ENCODE results near the gene ATP5F1E. TPM values are rescaled to one million over a fixed set of nuclear protein-coding genes. Genes with fewer than 3 reads are reported as not detected.
A peak's percentile ranks its signal among the peaks of the same experiment; 100 is the strongest.

Gene ATP5F1E
- total and polyA plus RNA-seq, 10 of the 15 experiments (the other 5 are each of a cell fraction or from before 2014, with no cell fraction given), result 49.0 to 407 (median 117) TPM

- SMC1A ChIA-PET (ENCODE audit: uncharacterized antibody, unreplicated experiment), result no interaction called here
- no peak overlapping the region for H3K4me2 ChIP-seq (ENCODE audit: control insufficient read depth, insufficient read depth)
- in situ Hi-C loops (cut with MboI) (no loop called here), intact Hi-C loops (cut with micrococcal nuclease; ENCODE audit: unreplicated experiment) (no loop called here)
- BruUV-seq (replicated peaks), result no TSS peak
- no peaks in the 10 kb centered on the region for H3K9me3 ChIP-seq (replicated peaks; ENCODE audit: control insufficient read depth, insufficient read depth, low read length)
- H3K36me3 ChIP-seq (ENCODE audit: control insufficient read depth in 2 of 2, insufficient read depth in 2 of 2, low read length in 1 of 2), result peaks cover 47 to 57% of the 10 kb centered on the region in 2 experiments
- no peak overlapping the region for H3K9ac ChIP-seq (ENCODE audit: control insufficient read depth, insufficient read depth, low read length)
- CTCF ChIA-PET, result no interaction called here
- RAD21 ChIA-PET (ENCODE audit: unreplicated experiment), result interaction anchor here (1.6 to 1.8 kb wide), 2 partner anchors 15 to 90 kb away, joined by 4 to 5 read pairs; partner anchors contain the start of gene NELFCD
- FAIRE-seq (no peak), DNase-seq (ENCODE audit: low read depth, low spot score) (no peak), ATAC-seq (no peak)
- H3K27ac ChIP-seq (ENCODE audit: control insufficient read depth, insufficient read depth), result no peak overlapping the region
- H4K20me1 ChIP-seq (ENCODE audit: control insufficient read depth, insufficient read depth), result peaks cover 3% of the 10 kb centered on the region
- no peaks in the 10 kb centered on the region for H3K27me3 ChIP-seq (replicated peaks in 1 of 2; ENCODE audit: control insufficient read depth in 2 of 2, insufficient read depth in 2 of 2, low read length in 1 of 2)
- TF ChIP-seq MAX (IDR thresholded peaks at IDR 0.05; ENCODE audit: low read depth, low read length) (no peak), POLR2A (IDR thresholded peaks at IDR 0.05; ENCODE audit: low read depth, low read length) (peak; percentile 54; the same call in 1 of the 2 replicates)
- H3K4me3 ChIP-seq, result no peak overlapping the region
- POLR2A ChIA-PET, result interaction anchor here (0.7 kb wide), 1 partner anchor 25 kb away, joined by 3 read pairs; no protein-coding TSS in a partner anchor
- peaks cover 14% of the 10 kb centered on the region for H3K4me1 ChIP-seq (ENCODE audit: control insufficient read depth, insufficient read depth, low read length)
- H2AFZ ChIP-seq (ENCODE audit: control insufficient read depth, low read depth, low read length), result no peak overlapping the region
- H3K79me2 ChIP-seq (ENCODE audit: control insufficient read depth, insufficient read depth, low read length), result peaks cover 5% of the 10 kb centered on the region
- WGBS (ENCODE audit: insufficient coverage, insufficient replicate concordance, low lambda C conversion rate, missing lambda C conversion rate), result 97% methylated on average over 24 of the region's 24 CpGs
These were observed 34.9 kb downstream of the ATP5F1E start for GRCh38 chr20:58997141-58997770.

DNA sequence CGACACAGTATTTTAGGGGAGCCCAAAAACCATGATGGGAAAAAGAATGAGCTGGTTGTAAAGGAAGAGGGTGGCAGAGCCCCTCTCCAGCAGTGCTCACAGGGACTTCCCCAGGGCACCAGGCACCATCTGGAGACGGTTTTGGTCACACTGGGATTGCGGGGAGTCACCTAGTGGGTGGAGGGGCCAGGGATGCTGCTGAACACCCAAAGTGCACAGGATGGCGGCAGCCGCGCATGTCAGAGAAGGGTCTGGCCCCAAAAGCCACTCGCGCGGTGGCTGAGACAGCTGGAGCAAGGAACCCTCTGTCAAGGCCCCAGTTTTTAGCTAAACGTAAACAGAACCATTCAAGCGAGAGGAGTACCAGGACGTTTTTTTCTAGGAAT is 35.9 kb downstream of the ATP5F1E start:
- FAIRE-seq, result no peak
- H3K4me1 ChIP-seq (ENCODE audit: control insufficient read depth, insufficient read depth, low read length), result peaks cover 14% of the 10 kb centered on the region
- BruUV-seq (replicated peaks), result no TSS peak
- H4K20me1 ChIP-seq (ENCODE audit: control insufficient read depth, insufficient read depth), result peaks cover 3% of the 10 kb centered on the region
- SMC1A ChIA-PET (ENCODE audit: uncharacterized antibody, unreplicated experiment), result no interaction called here
- no peak for ATAC-seq
- no peak for DNase-seq (ENCODE audit: low read depth, low spot score)
- no peaks in the 10 kb centered on the region; the same call in 1 of the 2 replicates for H3K79me2 ChIP-seq (ENCODE audit: control insufficient read depth, insufficient read depth, low read length)
- H3K9me3 ChIP-seq (replicated peaks; ENCODE audit: control insufficient read depth, insufficient read depth, low read length), result no peaks in the 10 kb centered on the region
- no peak for TF ChIP-seq TCF7 (IDR thresholded peaks at IDR 0.05; ENCODE audit: borderline replicate concordance)
- peak; percentile 56; the same call in 1 of the 2 replicates for TF ChIP-seq POLR2AphosphoS5 (IDR thresholded peaks at IDR 0.05; ENCODE audit: low read length)
- no peak for TF ChIP-seq SRF (IDR thresholded peaks at IDR 0.05; ENCODE audit: low read depth in 2 of 2, low read length in 2 of 2)
- no peak for TF ChIP-seq REST (IDR thresholded peaks at IDR 0.05; ENCODE audit: low read depth, low read length)
- no peak for TF ChIP-seq CBX5 (IDR thresholded peaks at IDR 0.05; ENCODE audit: low read depth)
- no peak for TF ChIP-seq IKZF2 (IDR thresholded peaks at IDR 0.05)
- no peak for TF ChIP-seq RB1 (IDR thresholded peaks at IDR 0.05; ENCODE audit: borderline replicate concordance)
- TF ChIP-seq ZNF207 (IDR thresholded peaks at IDR 0.05; ENCODE audit: borderline replicate concordance), result no peak
- TF ChIP-seq ETV6 (conservative IDR thresholded peaks at IDR 0.05 in 1 of 2, IDR thresholded peaks at IDR 0.05 in 1 of 2; ENCODE audit: borderline replicate concordance in 1 of 2, low read depth in 1 of 2), result no peak
- TF ChIP-seq POLR2A (IDR thresholded peaks at IDR 0.05; ENCODE audit: low read depth, low read length), result peak; percentile 54
- H3K36me3 ChIP-seq (ENCODE audit: control insufficient read depth in 2 of 2, insufficient read depth in 2 of 2, low read length in 1 of 2), result peaks cover 41 to 55% of the 10 kb centered on the region in 2 experiments
- H2AFZ ChIP-seq (ENCODE audit: control insufficient read depth, low read depth, low read length), result no peak overlapping the region
- RAD21 ChIA-PET (ENCODE audit: unreplicated experiment), result interaction anchor here (1.8 kb wide), 1 partner anchor 14 kb away, joined by 5 read pairs; the partner anchor contains the start of gene NELFCD
- 89% methylated on average over 12 of the region's 12 CpGs for WGBS (ENCODE audit: insufficient coverage, insufficient replicate concordance, low lambda C conversion rate, missing lambda C conversion rate)
- intact Hi-C loops (cut with micrococcal nuclease; ENCODE audit: unreplicated experiment) (no loop called here), in situ Hi-C loops (cut with MboI) (no loop called here)
- no peak overlapping the region for H3K9ac ChIP-seq (ENCODE audit: control insufficient read depth, insufficient read depth, low read length)
- H3K27ac ChIP-seq (ENCODE audit: control insufficient read depth, insufficient read depth), result no peak overlapping the region
- no peaks in the 10 kb centered on the region for H3K27me3 ChIP-seq (replicated peaks in 1 of 2; ENCODE audit: control insufficient read depth in 2 of 2, insufficient read depth in 2 of 2, low read length in 1 of 2)
- H3K4me2 ChIP-seq (ENCODE audit: control insufficient read depth, insufficient read depth), result no peak overlapping the region
- POLR2A ChIA-PET, result interaction anchor here (0.9 to 1.0 kb wide), 2 partner anchors 12 to 17 kb away, joined by 3 read pairs; no protein-coding TSS in a partner anchor
- H3K4me3 ChIP-seq, result no peak overlapping the region
- CTCF ChIA-PET, result no interaction called here

Measured in GM12878 (cell line).